Right lobe of liver (tissue), 6 donors: ENCODE data around the gene MEIS2. TPM values are rescaled to one million over a fixed set of nuclear protein-coding genes. Genes with fewer than 3 reads are reported as not detected.

ENCODE experiments used
- ATAC-seq, 4 donors: fragments of 200-7000 bp; cut with Tn5 transposase; one replicate each; pipeline ENCODE4 v1.9.1; 2020; ENCODE audit warnings: mild to moderate bottlenecking in 4 of 4, moderate library complexity in 4 of 4
- DNase-seq, 3 donors: peaks; one replicate each; pipeline ENCODE4 v3.0.0-alpha.2; 2020
- H3K27ac ChIP-seq, 3 donors: fragments of 200-600 bp; one replicate each; pipeline ENCODE4 v1.8.0; 2022
- H3K27me3 ChIP-seq, 2 donors: fragments of 200-600 bp; one replicate each; pipeline ENCODE4 v1.8.0; 2022
- H3K36me3 ChIP-seq, 4 donors: fragments of 200-600 bp; sonication (generic) in 1 of 4; one replicate each; pipeline versions ENCODE4 v1.5.1 to v1.8.0; 2017 to 2022; ENCODE audit warnings: control low read depth in 1 of 4
- H3K4me1 ChIP-seq, 4 donors: fragments of 200-600 bp; sonication (generic) in 1 of 4; one replicate each; pipeline versions ENCODE4 v1.5.1 to v1.8.0; 2017 to 2022; ENCODE audit warnings: control low read depth in 1 of 4
- H3K4me3 ChIP-seq, 3 donors: fragments of 200-600 bp; one replicate each; pipeline ENCODE4 v1.8.0; 2022
- H3K9me3 ChIP-seq, 4 donors: fragments of 200-600 bp; sonication (generic) in 1 of 4; one replicate each; pipeline versions ENCODE4 v1.5.1 to v1.8.0; 2017 to 2022; ENCODE audit warnings: control low read depth in 1 of 4
- CTCF ChIP-seq, 4 donors: fragments of 200-600 bp in 3 of 4; fragments of 450-650 bp in 1 of 4; IDR thresholded peaks; one replicate each; pipeline versions ENCODE4 v1.5.1 to v1.8.0; 2016 to 2022; ENCODE audit warnings: antibody characterized with exemption in 4 of 4, mild to moderate bottlenecking in 2 of 4
- POLR2A ChIP-seq: fragments of 450-650 bp; IDR thresholded peaks from one replicate; pipeline ENCODE4 v1.6.1; 2017; ENCODE audit warnings: antibody characterized with exemption, mild to moderate bottlenecking
- WGBS: methylation state at CpG from one replicate; pipeline ENCODE4 v1.1.6; 2018; ENCODE audit warnings: low coverage, low lambda C conversion rate; ENCODE audit not compliant: insufficient coverage; ENCODE audit errors: missing lambda C conversion rate; 5-methylcytosine and 5-hydroxymethylcytosine counted together
- intact Hi-C, 2 donors: fragments of 100-400 bp; cut with DNase I; formaldehyde crosslinking; loops; one replicate each; pipeline versions ENCODE4 v1.11.2 to v1.14.1; 2022
- total RNA-seq, 6 experiments: library from RNA; depleted of rRNA in 2 of 6; stranded (reverse); fragments of >200 nt in 2 of 6; fragmentation: NEBNext Ultra II Directional in 3 of 6; extraction: Animal tissue kit (Norgen Biotek cat#: 25700) in 3 of 6; gene quantifications; one replicate each; pipeline versions ENCODE4 v1.1.0 to v1.2.4, GENCODE V29; 2016 to 2023
- donor health status: DM: no; HTN: yes; CAD: no.
- donor health status: DM: no; HTN: no; CAD: no.
- donor health status: DM: no; HTN: no; CAD: no.
- donor health status: DM: no; HTN: yes; CAD: no.
- donor health status: DM: no; HTN: yes; CAD: no.

The MEIS2 gene
- total RNA-seq, 6 experiments from 2014 or later, result 6.1 to 18.0 (median 7.9) TPM

- DNase-seq (no peak), ATAC-seq (peak in 1 of 4 donors; percentile 43)
- TF ChIP-seq POLR2A (no peak), CTCF (IDR thresholded peaks at IDR 0.05) (no peak)
- Histone ChIP-seq H3K27ac (no peak overlapping the region), H3K36me3 (no peaks in the 10 kb centered on the region), H3K9me3 (no peaks in the 10 kb centered on the region), H3K4me1 (no peaks in the 10 kb centered on the region), H3K4me3 (no peak overlapping the region), H3K27me3 (no peaks in the 10 kb centered on the region)
- intact Hi-C loops, result no loop called here
- 86% methylated on average over 1 of the region's 1 CpG for WGBS
Measured at GRCh38 chr15:37061996-37062395, 38.4 kb downstream of the MEIS2 start.

- H3K27ac ChIP-seq, result no peak overlapping the region
- WGBS, result 33% methylated on average over 2 of the region's 2 CpGs
- no peak for DNase-seq
Measured at GRCh38 chr15:37059086-37059485, 41.3 kb downstream of the MEIS2 start.

GRCh38 chr15:37058316-37058985 lies 41.9 kb downstream of the MEIS2 start:
- Histone ChIP-seq H3K4me1 (no peaks in the 10 kb centered on the region), H3K4me3 (no peak overlapping the region), H3K27ac (no peak overlapping the region), H3K9me3 (no peaks in the 10 kb centered on the region), H3K27me3 (no peaks in the 10 kb centered on the region), H3K36me3 (no peaks in the 10 kb centered on the region)
- ATAC-seq, result no peak
- 70% methylated on average over 6 of the region's 6 CpGs for WGBS
- no peak for TF ChIP-seq CTCF (IDR thresholded peaks at IDR 0.05)
- TF ChIP-seq POLR2A, result no peak
- intact Hi-C loops, result no loop called here
- no peak for DNase-seq

More at GRCh38 chr15:37059086-37059485, 41.3 kb downstream of the MEIS2 start:
- Histone ChIP-seq H3K9me3 (no peaks in the 10 kb centered on the region), H3K36me3 (no peaks in the 10 kb centered on the region), H3K27me3 (no peaks in the 10 kb centered on the region), H3K4me1 (no peaks in the 10 kb centered on the region), H3K4me3 (no peak overlapping the region)
- ATAC-seq, result peak in 2 of 4 donors; percentile 26 to 61
- intact Hi-C loops, result no loop called here
- TF ChIP-seq CTCF (IDR thresholded peaks at IDR 0.05), result no peak
- TF ChIP-seq POLR2A, result no peak

GRCh38 chr15:37057831-37058230 lies 42.5 kb downstream of the MEIS2 start:
- no peak for TF ChIP-seq CTCF (IDR thresholded peaks at IDR 0.05)
- TF ChIP-seq POLR2A, result no peak
- Histone ChIP-seq H3K27me3 (no peaks in the 10 kb centered on the region), H3K9me3 (no peaks in the 10 kb centered on the region), H3K36me3 (no peaks in the 10 kb centered on the region), H3K4me1 (no peaks in the 10 kb centered on the region), H3K4me3 (no peak overlapping the region), H3K27ac (no peak overlapping the region)
- 76% methylated on average over 7 of the region's 9 CpGs for WGBS
- intact Hi-C loops, result no loop called here
- DNase-seq (no peak), ATAC-seq (no peak)
